Activated T-cell treated with anti-CD3 and anti-CD28 coated beads, Interleukin-2, amount 50 U/mL, for 72 hours (primary cell): Measurements from ENCODE around the gene IDH3A. TPM values are rescaled to one million over a fixed set of nuclear protein-coding genes. Genes with fewer than 3 reads are reported as not detected.

Source experiments
- ATAC-seq, 2 donors: fragments of 150-1000 bp; cut with Tn5 transposase; replicated peaks in 1 of 2; 2 replicates each; pipeline ENCODE4 v1.10.0; 2021; ENCODE audit warnings: moderate library complexity in 2 of 2, mild to moderate bottlenecking in 1 of 2
- DNase-seq, 2 donors: peaks; one replicate each; pipeline ENCODE4 v3.0.0; 2021 to 2022; ENCODE audit warnings: mixed read lengths in 1 of 2
- H3K27ac Mint-ChIP-seq: one replicate; pipeline ENCODE4 v1.8.0; 2022; ENCODE audit warnings: mild to moderate bottlenecking, moderate library complexity, mixed read lengths
- H3K27me3 Mint-ChIP-seq: one replicate; pipeline ENCODE4 v1.8.0; 2022; ENCODE audit warnings: low read depth, mixed read lengths
- H3K36me3 Mint-ChIP-seq, 2 donors: one replicate each; pipeline ENCODE4 v1.8.0; 2022; ENCODE audit warnings: mixed read lengths in 2 of 2, mild to moderate bottlenecking in 1 of 2; ENCODE audit not compliant: insufficient read depth in 2 of 2
- H3K4me1 Mint-ChIP-seq: one replicate; pipeline ENCODE4 v1.8.0; 2022; ENCODE audit warnings: low read depth, mixed read lengths
- H3K4me3 Mint-ChIP-seq, 2 donors: one replicate each; pipeline ENCODE4 v1.8.0; 2022; ENCODE audit warnings: mild to moderate bottlenecking in 2 of 2, mixed read lengths in 2 of 2, moderate library complexity in 2 of 2
- H3K9me3 Mint-ChIP-seq, 2 donors: one replicate each; pipeline ENCODE4 v1.8.0; 2022; ENCODE audit warnings: mixed read lengths in 2 of 2
- total RNA-seq, 2 donors: library from RNA; stranded (reverse); gene quantifications; one replicate each; pipeline ENCODE4 v1.2.3, GENCODE V29; 2022

IDH3A gene
- total RNA-seq, 2 donors from 2014 or later: 83.6 to 92.7 TPM

- H3K36me3 Mint-ChIP-seq: no peaks in the 10 kb centered on the region
- H3K27ac Mint-ChIP-seq: no peak overlapping the region
- peaks cover 5% of the 10 kb centered on the region for H3K27me3 Mint-ChIP-seq
- ATAC-seq (no peak), DNase-seq (no peak)
- H3K9me3 Mint-ChIP-seq: no peaks in the 10 kb centered on the region
- no peaks in the 10 kb centered on the region for H3K4me1 Mint-ChIP-seq
- H3K4me3 Mint-ChIP-seq: no peak overlapping the region
These were observed 63.6 kb downstream of the IDH3A start for GRCh38 chr15:78212546-78213424.

- DNase-seq: no peak
- no peaks in the 10 kb centered on the region for H3K36me3 Mint-ChIP-seq
- no peak overlapping the region for H3K4me3 Mint-ChIP-seq
- no peaks in the 10 kb centered on the region for H3K9me3 Mint-ChIP-seq
- ATAC-seq: no peak
- peaks cover 5% of the 10 kb centered on the region for H3K27me3 Mint-ChIP-seq
- no peak overlapping the region for H3K27ac Mint-ChIP-seq
- no peaks in the 10 kb centered on the region for H3K4me1 Mint-ChIP-seq
These were observed 64.2 kb downstream of the IDH3A start for GRCh38 chr15:78213425-78213750.

- ATAC-seq (no peak), DNase-seq (no peak)
- H3K27ac Mint-ChIP-seq: no peak overlapping the region
- H3K4me3 Mint-ChIP-seq: no peak overlapping the region
- no peaks in the 10 kb centered on the region for H3K9me3 Mint-ChIP-seq
- no peaks in the 10 kb centered on the region for H3K4me1 Mint-ChIP-seq
- no peaks in the 10 kb centered on the region for H3K36me3 Mint-ChIP-seq
- H3K27me3 Mint-ChIP-seq: peaks cover 5% of the 10 kb centered on the region
These were observed 64.8 kb downstream of the IDH3A start for GRCh38 chr15:78213956-78214355.

- no peaks in the 10 kb centered on the region for H3K36me3 Mint-ChIP-seq
These were observed 67.3 kb downstream of the IDH3A start for GRCh38 chr15:78216276-78217104.

GRCh38 chr15:78220713-78221112 is 71.6 kb downstream of the IDH3A start:
- no peaks in the 10 kb centered on the region for H3K36me3 Mint-ChIP-seq
- DNase-seq: no peak
- no peaks in the 10 kb centered on the region for H3K27me3 Mint-ChIP-seq
- peaks cover 3% of the 10 kb centered on the region for H3K4me1 Mint-ChIP-seq
- no peaks in the 10 kb centered on the region for H3K9me3 Mint-ChIP-seq
- H3K4me3 Mint-ChIP-seq: no peak overlapping the region
- H3K27ac Mint-ChIP-seq: no peak overlapping the region
- ATAC-seq: no peak

More at GRCh38 chr15:78216276-78217104, 67.3 kb downstream of the IDH3A start:
- no peak overlapping the region for H3K4me3 Mint-ChIP-seq
- DNase-seq: no peak
- peaks cover 5% of the 10 kb centered on the region for H3K27me3 Mint-ChIP-seq
- H3K9me3 Mint-ChIP-seq: no peaks in the 10 kb centered on the region
- no peaks in the 10 kb centered on the region for H3K4me1 Mint-ChIP-seq
- no peak for ATAC-seq
- no peak overlapping the region for H3K27ac Mint-ChIP-seq

Other genes starting within 250 kb of the IDH3A start
- gene TBC1D2B, start 71.7 kb upstream of the IDH3A start, total RNA-seq: 10 to 100 TPM; 67.8 to 75.0 TPM
- gene SH2D7, start 56.8 kb upstream of the IDH3A start, total RNA-seq: not detected
- 1 to 10 TPM; 3.2 to 3.8 TPM for gene CIB2, start 17.9 kb upstream of the IDH3A start, total RNA-seq
- gene ACSBG1, start 85.2 kb downstream of the IDH3A start, total RNA-seq: under 1 TPM in 1 of 2 donors, not detected in 1; 0.32 TPM
- 10 to 100 TPM; 30.7 to 36.4 TPM for gene DNAJA4, start 115.2 kb downstream of the IDH3A start, total RNA-seq
- 10 to 100 TPM; 31.0 to 31.3 TPM for gene SKIC8, start 150.2 kb downstream of the IDH3A start, total RNA-seq
- under 1 TPM in 1 of 2 donors, not detected in 1; 0.65 TPM for gene CRABP1, start 191.0 kb downstream of the IDH3A start, total RNA-seq